Measurements from ENCODE around the gene MED27.

MED27 gene

GRCh38 chr9:131810351-131811170 is 269.1 kb downstream of the MED27 start:
- no peak for DNase-seq

Measured in right kidney (tissue), 1 donor.